Activated T-cell treated with anti-CD3 and anti-CD28 coated beads, Interleukin-2, amount 50 U/mL, for 72 hours (primary cell): ENCODE results near the gene ZNF420. TPM values are rescaled to one million over a fixed set of nuclear protein-coding genes. Genes with fewer than 3 reads are reported as not detected.

Experiments
- ATAC-seq, 2 donors: fragments of 150-1000 bp; cut with Tn5 transposase; replicated peaks in 1 of 2; 2 replicates each; pipeline ENCODE4 v1.10.0; 2021; ENCODE audit warnings: moderate library complexity in 2 of 2, mild to moderate bottlenecking in 1 of 2
- DNase-seq, 2 donors: peaks; one replicate each; pipeline ENCODE4 v3.0.0; 2021 to 2022; ENCODE audit warnings: mixed read lengths in 1 of 2
- H3K27ac Mint-ChIP-seq: one replicate; pipeline ENCODE4 v1.8.0; 2022; ENCODE audit warnings: mild to moderate bottlenecking, moderate library complexity, mixed read lengths
- H3K27me3 Mint-ChIP-seq: one replicate; pipeline ENCODE4 v1.8.0; 2022; ENCODE audit warnings: low read depth, mixed read lengths
- H3K36me3 Mint-ChIP-seq, 2 donors: one replicate each; pipeline ENCODE4 v1.8.0; 2022; ENCODE audit warnings: mixed read lengths in 2 of 2, mild to moderate bottlenecking in 1 of 2; ENCODE audit not compliant: insufficient read depth in 2 of 2
- H3K4me1 Mint-ChIP-seq: one replicate; pipeline ENCODE4 v1.8.0; 2022; ENCODE audit warnings: low read depth, mixed read lengths
- H3K4me3 Mint-ChIP-seq, 2 donors: one replicate each; pipeline ENCODE4 v1.8.0; 2022; ENCODE audit warnings: mild to moderate bottlenecking in 2 of 2, mixed read lengths in 2 of 2, moderate library complexity in 2 of 2
- H3K9me3 Mint-ChIP-seq, 2 donors: one replicate each; pipeline ENCODE4 v1.8.0; 2022; ENCODE audit warnings: mixed read lengths in 2 of 2
- total RNA-seq, 2 donors: library from RNA; stranded (reverse); gene quantifications; one replicate each; pipeline ENCODE4 v1.2.3, GENCODE V29; 2022

The ZNF420 gene
- total RNA-seq, 2 donors from 2014 or later = 10.6 to 12.3 TPM

- Mint-ChIP-seq H3K4me1 (no peaks in the 10 kb centered on the region), H3K36me3 (peaks cover 27 to 39% of the 10 kb centered on the region in 2 donors), H3K4me3 (peak within 1 kb of the TSS in 1 of 2 donors; percentile 37), H3K27me3 (no peaks in the 10 kb centered on the region), H3K9me3 (peaks cover 12 to 20% of the 10 kb centered on the region in 2 donors), H3K27ac (no peak within 1 kb of the TSS)
- DNase-seq (peak; percentile 88 to 90), ATAC-seq (peak; percentile 100)
Measured at GRCh38 chr19:37172368-37173366, 94.4 kb downstream of the ZNF420 start, which contains the start of gene ZNF585A. Gene ZNF585A, minus strand, starts transcription at chr19:37172695. Its CDS starts 2,785 bp downstream, at chr19:37169910.

Other genes with a start within 250 kb of the ZNF420 start
- gene ZNF790, start 240.0 kb upstream of the ZNF420 start, total RNA-seq = 1 to 10 TPM; 6.5 to 8.5 TPM
- gene ZNF345, start 227.6 kb upstream of the ZNF420 start, total RNA-seq = 1 to 10 TPM; 6.1 to 9.9 TPM
- 1 to 10 TPM; 7.4 to 9.0 TPM for gene ZNF829, start 162.1 kb upstream of the ZNF420 start, total RNA-seq
- 10 to 100 TPM; 15.4 to 17.9 TPM for gene ZNF568, start 162.1 kb upstream of the ZNF420 start, total RNA-seq
- gene ZNF585A, start 94.3 kb downstream of the ZNF420 start, total RNA-seq = 10 to 100 TPM; 13.8 to 17.5 TPM
- 10 to 100 TPM; 13.1 to 17.1 TPM for gene ZNF585B, start 132.1 kb downstream of the ZNF420 start, total RNA-seq
- 10 to 100 TPM; 14.3 to 15.1 TPM for gene ZNF383, start 139.8 kb downstream of the ZNF420 start, total RNA-seq